CD4-positive, alpha-beta memory T cell (primary cell): Measurements from ENCODE around the gene AGMO. TPM values are rescaled to one million over a fixed set of nuclear protein-coding genes. Genes with fewer than 3 reads are reported as not detected.

ENCODE experiments used
- CTCF ChIA-PET: fragments of 350-600 bp; sonication (Branson Sonifier 250); formaldehyde crosslinking; loops from one replicate; lab custom pipeline; 2021; ENCODE audit warnings: inconsistent platforms; ENCODE audit not compliant: partially characterized antibody; lab: Charles Lee
- POLR2A ChIA-PET: fragments of 350-600 bp; sonication (Branson Sonifier 250); formaldehyde crosslinking; loops from one replicate; lab custom pipeline; 2021; ENCODE audit not compliant: partially characterized antibody; lab: Charles Lee
- DNase-seq, 5 donors: peaks; one replicate each; pipeline versions ENCODE4 v3.0.0 to v3.0.0-alpha.2; 2020 to 2022; ENCODE audit warnings: mixed read lengths in 1 of 5
- H3K27ac ChIP-seq: one replicate; pipeline ENCODE4 v1.7.0; 2013; ENCODE audit warnings: low read depth, low read length
- H3K27me3 ChIP-seq: 2 replicates; pipeline ENCODE4 v1.7.0; 2013; ENCODE audit warnings: mild to moderate bottlenecking, low read length, moderate library complexity; ENCODE audit not compliant: insufficient read depth
- H3K36me3 ChIP-seq: 2 replicates; pipeline ENCODE4 v1.7.0; 2013; ENCODE audit warnings: mild to moderate bottlenecking, low read length, moderate library complexity; ENCODE audit not compliant: insufficient read depth
- H3K4me1 ChIP-seq: 2 replicates; pipeline ENCODE4 v1.7.0; 2013; ENCODE audit warnings: mild to moderate bottlenecking, low read length, moderate library complexity; ENCODE audit not compliant: insufficient read depth
- H3K4me3 ChIP-seq, 2 donors: one replicate each; pipeline ENCODE4 v1.7.0; 2013; ENCODE audit warnings: low read length in 2 of 2, mild to moderate bottlenecking in 1 of 2
- H3K9me3 ChIP-seq, 2 donors: one replicate each; pipeline ENCODE4 v1.7.0; 2013; ENCODE audit warnings: low read length in 2 of 2, control low read depth in 1 of 2; ENCODE audit not compliant: control insufficient read depth in 1 of 2
- H3K27ac Mint-ChIP-seq, 7 donors: one replicate each; pipeline ENCODE4 v1.8.0; 2020 to 2021; ENCODE audit warnings: mixed read lengths in 7 of 7, mild to moderate bottlenecking in 6 of 7, inconsistent platforms in 3 of 7, moderate library complexity in 3 of 7
- H3K27me3 Mint-ChIP-seq, 2 donors: one replicate each; pipeline ENCODE4 v1.8.0; 2020 to 2021; ENCODE audit warnings: mixed read lengths in 2 of 2
- H3K36me3 Mint-ChIP-seq, 2 donors: one replicate each; pipeline ENCODE4 v1.8.0; 2020 to 2021; ENCODE audit warnings: mixed read lengths in 2 of 2, inconsistent platforms in 1 of 2, mild to moderate bottlenecking in 1 of 2
- H3K4me1 Mint-ChIP-seq, 4 donors: one replicate each; pipeline ENCODE4 v1.8.0; 2020 to 2021; ENCODE audit warnings: mixed read lengths in 4 of 4, mild to moderate bottlenecking in 1 of 4
- H3K4me3 Mint-ChIP-seq, 8 donors: one replicate each; pipeline ENCODE4 v1.8.0; 2020 to 2021; ENCODE audit warnings: mixed read lengths in 8 of 8, mild to moderate bottlenecking in 7 of 8, moderate library complexity in 6 of 8, inconsistent platforms in 3 of 8
- H3K9me3 Mint-ChIP-seq, 8 donors: one replicate each; pipeline ENCODE4 v1.8.0; 2020 to 2021; ENCODE audit warnings: mixed read lengths in 8 of 8, mild to moderate bottlenecking in 5 of 8, inconsistent platforms in 3 of 8, moderate library complexity in 1 of 8
- intact Hi-C: fragments of 100-400 bp; cut with micrococcal nuclease; formaldehyde crosslinking; loops from one replicate; pipeline ENCODE4 v1.15.1; 2023
- polyA plus RNA-seq, 2 donors: library from polyadenylated mRNA; unstranded; fragments of 300-500 nt; fragmentation: Illumina TruSeq; gene quantifications; one replicate each; pipeline ENCODE4 v1.2.3, GENCODE V29; 2021
- total RNA-seq, 2 experiments: library from RNA; stranded (reverse); gene quantifications; one replicate each; pipeline ENCODE4 v1.2.3, GENCODE V29; 2021

The AGMO gene
- total and polyA plus RNA-seq, 4 experiments from 2014 or later, result not detected

- ChIA-PET POLR2A (no interaction called here), CTCF (no interaction called here)
- H3K4me1 ChIP-seq, result no peaks in the 10 kb centered on the region
- Mint-ChIP-seq H3K4me1 (no peaks in the 10 kb centered on the region), H3K27ac (no peak overlapping the region), H3K4me3 (no peak overlapping the region), H3K9me3 (peaks cover 0 to 4% (median 1%) of the 10 kb centered on the region in 8 donors), H3K27me3 (peaks cover 0 to 1% of the 10 kb centered on the region in 2 donors), H3K36me3 (no peaks in the 10 kb centered on the region)
- no peaks in the 10 kb centered on the region for H3K9me3 ChIP-seq
- DNase-seq, result no peak
- intact Hi-C loops, result no loop called here
- no peaks in the 10 kb centered on the region for H3K36me3 ChIP-seq
- H3K4me3 ChIP-seq, result no peak overlapping the region
- H3K27ac ChIP-seq, result no peak overlapping the region
- H3K27me3 ChIP-seq, result no peaks in the 10 kb centered on the region
These were observed 99.0 kb downstream of the AGMO start for GRCh38 chr7:15462721-15463389.

GRCh38 chr7:15461576-15461975 lies 100.2 kb downstream of the AGMO start:
- H3K27ac Mint-ChIP-seq, result no peak overlapping the region
- intact Hi-C loops, result no loop called here
- CTCF ChIA-PET, result no interaction called here

DNA sequence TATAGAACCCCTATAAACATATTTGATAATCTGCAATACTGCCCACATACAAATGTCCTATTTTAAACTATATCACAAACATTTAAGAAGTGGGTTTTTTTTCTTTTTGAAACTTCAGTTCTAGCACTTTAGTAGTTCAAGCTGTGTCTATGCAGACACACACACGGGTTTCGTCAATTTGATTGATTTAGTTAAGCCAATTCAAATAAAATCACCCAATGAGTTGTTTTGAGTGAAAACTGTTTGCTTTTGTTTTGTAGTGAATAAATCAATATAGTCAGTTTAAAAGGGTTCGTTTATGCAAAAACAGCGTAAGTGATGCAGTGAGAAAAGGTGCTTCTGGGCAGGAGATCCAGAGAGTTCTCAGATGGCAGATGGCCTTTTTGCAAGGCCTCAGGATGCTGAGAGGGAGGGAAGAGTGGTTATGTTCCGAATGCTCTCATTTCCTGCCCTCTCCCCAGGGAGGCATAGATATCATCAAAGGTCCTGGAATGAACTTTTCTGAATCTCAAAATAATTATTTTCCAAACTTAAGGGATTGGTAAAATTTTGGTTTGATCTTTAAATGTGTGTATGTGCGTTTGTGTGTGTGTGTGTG lies 102.7 kb downstream of the AGMO start:
- Histone ChIP-seq H3K9me3 (no peaks in the 10 kb centered on the region), H3K4me3 (no peak overlapping the region), H3K27ac (no peak overlapping the region), H3K36me3 (no peaks in the 10 kb centered on the region), H3K27me3 (no peaks in the 10 kb centered on the region), H3K4me1 (no peaks in the 10 kb centered on the region)
- Mint-ChIP-seq H3K27me3 (no peaks in the 10 kb centered on the region), H3K36me3 (no peaks in the 10 kb centered on the region), H3K27ac (no peak overlapping the region), H3K4me1 (no peaks in the 10 kb centered on the region), H3K4me3 (no peak overlapping the region), H3K9me3 (peaks cover 0 to 3% (median 0%) of the 10 kb centered on the region in 8 donors)
- no peak for DNase-seq
- intact Hi-C loops, result no loop called here
- ChIA-PET CTCF (no interaction called here), POLR2A (no interaction called here)

More at GRCh38 chr7:15461576-15461975, 100.2 kb downstream of the AGMO start:
- Mint-ChIP-seq H3K4me3 (no peak overlapping the region), H3K4me1 (no peaks in the 10 kb centered on the region), H3K27me3 (no peaks in the 10 kb centered on the region), H3K36me3 (no peaks in the 10 kb centered on the region), H3K9me3 (peaks cover 0 to 3% (median under 1%) of the 10 kb centered on the region in 8 donors)
- no peak for DNase-seq
- no peak overlapping the region for H3K4me3 ChIP-seq
- H3K27me3 ChIP-seq, result no peaks in the 10 kb centered on the region
- H3K27ac ChIP-seq, result no peak overlapping the region
- no peaks in the 10 kb centered on the region for H3K4me1 ChIP-seq
- H3K9me3 ChIP-seq, result no peaks in the 10 kb centered on the region
- no peaks in the 10 kb centered on the region for H3K36me3 ChIP-seq
- POLR2A ChIA-PET, result no interaction called here

- H3K9me3 Mint-ChIP-seq, result peaks cover 0 to 3% (median 0%) of the 10 kb centered on the region in 8 donors
- intact Hi-C loops, result no loop called here
- POLR2A ChIA-PET, result no interaction called here
- CTCF ChIA-PET, result no interaction called here
- H3K36me3 ChIP-seq, result no peaks in the 10 kb centered on the region
- H3K27me3 ChIP-seq, result no peaks in the 10 kb centered on the region
- H3K36me3 Mint-ChIP-seq, result no peaks in the 10 kb centered on the region
- H3K4me1 ChIP-seq, result no peaks in the 10 kb centered on the region
- no peak for DNase-seq
- H3K27ac ChIP-seq, result no peak overlapping the region
- H3K9me3 ChIP-seq, result no peaks in the 10 kb centered on the region
- H3K27me3 Mint-ChIP-seq, result no peaks in the 10 kb centered on the region
- no peak overlapping the region for H3K27ac Mint-ChIP-seq
- no peaks in the 10 kb centered on the region for H3K4me1 Mint-ChIP-seq
- no peak overlapping the region for H3K4me3 Mint-ChIP-seq
- no peak overlapping the region for H3K4me3 ChIP-seq
These were observed 103.5 kb downstream of the AGMO start for GRCh38 chr7:15457990-15458955.

GRCh38 chr7:15452670-15453069 lies 109.1 kb downstream of the AGMO start:
- Histone ChIP-seq H3K9me3 (no peaks in the 10 kb centered on the region), H3K36me3 (no peaks in the 10 kb centered on the region), H3K27ac (no peak overlapping the region), H3K27me3 (no peaks in the 10 kb centered on the region), H3K4me3 (no peak overlapping the region), H3K4me1 (no peaks in the 10 kb centered on the region)
- Mint-ChIP-seq H3K27me3 (no peaks in the 10 kb centered on the region), H3K4me1 (no peaks in the 10 kb centered on the region), H3K27ac (no peak overlapping the region), H3K4me3 (no peak overlapping the region), H3K36me3 (no peaks in the 10 kb centered on the region), H3K9me3 (peaks cover 0 to 6% (median 0%) of the 10 kb centered on the region in 8 donors)
- ChIA-PET POLR2A (no interaction called here), CTCF (no interaction called here)
- DNase-seq, result no peak
- intact Hi-C loops, result no loop called here

GRCh38 chr7:15446722-15447121 lies 115.1 kb downstream of the AGMO start:
- H3K36me3 ChIP-seq, result no peaks in the 10 kb centered on the region
- POLR2A ChIA-PET, result no interaction called here
- H3K4me3 Mint-ChIP-seq, result no peak overlapping the region
- H3K27ac ChIP-seq, result no peak overlapping the region
- no peaks in the 10 kb centered on the region for H3K36me3 Mint-ChIP-seq
- H3K9me3 Mint-ChIP-seq, result peaks cover 0 to 11% (median 3%) of the 10 kb centered on the region in 8 donors
- H3K27me3 ChIP-seq, result no peaks in the 10 kb centered on the region
- no peaks in the 10 kb centered on the region for H3K4me1 Mint-ChIP-seq
- H3K4me3 ChIP-seq, result no peak overlapping the region
- intact Hi-C loops, result no loop called here
- no peaks in the 10 kb centered on the region for H3K9me3 ChIP-seq
- DNase-seq, result no peak
- no peaks in the 10 kb centered on the region for H3K27me3 Mint-ChIP-seq
- H3K27ac Mint-ChIP-seq, result no peak overlapping the region
- H3K4me1 ChIP-seq, result no peaks in the 10 kb centered on the region
- CTCF ChIA-PET, result no interaction called here

GRCh38 chr7:15446280-15446679 lies 115.5 kb downstream of the AGMO start:
- DNase-seq, result no peak
- H3K4me3 Mint-ChIP-seq, result no peak overlapping the region
- H3K27me3 ChIP-seq, result no peaks in the 10 kb centered on the region
- no peaks in the 10 kb centered on the region for H3K36me3 Mint-ChIP-seq
- H3K27me3 Mint-ChIP-seq, result no peaks in the 10 kb centered on the region
- H3K4me3 ChIP-seq, result no peak overlapping the region
- ChIA-PET CTCF (no interaction called here), POLR2A (no interaction called here)
- H3K4me1 ChIP-seq, result no peaks in the 10 kb centered on the region
- H3K27ac Mint-ChIP-seq, result no peak overlapping the region
- H3K9me3 Mint-ChIP-seq, result peaks cover 0 to 11% (median 3%) of the 10 kb centered on the region in 8 donors
- H3K27ac ChIP-seq, result no peak overlapping the region
- no peaks in the 10 kb centered on the region for H3K9me3 ChIP-seq
- no peaks in the 10 kb centered on the region for H3K36me3 ChIP-seq
- no peaks in the 10 kb centered on the region for H3K4me1 Mint-ChIP-seq
- intact Hi-C loops, result no loop called here
